IMR-90 (cell line): Measurements from ENCODE around the gene RTN4IP1. TPM values are rescaled to one million over a fixed set of nuclear protein-coding genes. Genes with fewer than 3 reads are reported as not detected.
A peak's percentile ranks its signal among the peaks of the same experiment; 100 is the strongest.

Experiments
- ATAC-seq: fragments of 200-7000 bp; cut with Tn5 transposase; 2 replicates; pipeline ENCODE4 v1.9.1; 2020; ENCODE audit warnings: low read depth, mild to moderate bottlenecking, moderate library complexity
- BruUV-seq: library from RNA; stranded (reverse); fragments of 400-500 nt; replicated peaks from 2 replicates; lab custom pipeline; 2021; lab: Mats Ljungman, UMichigan
- CTCF ChIA-PET: fragments of 300-600 bp; formaldehyde crosslinking; extraction: SDS; loops from one replicate; lab custom pipeline; 2021; ENCODE audit warnings: antibody characterized with exemption; lab: Yijun Ruan, JAX
- POLR2A ChIA-PET: fragments of 300-600 bp; sonication (Branson Sonifier 250); formaldehyde crosslinking; loops from one replicate; lab custom pipeline; 2022; ENCODE audit warnings: antibody characterized with exemption; ENCODE audit not compliant: unreplicated experiment; lab: Charles Lee
- DNase-seq: peaks from one replicate; pipeline ENCODE4 v3.0.0; 2013
- H2AFZ ChIP-seq: replicated peaks from 2 replicates; pipeline ENCODE3; 2013; ENCODE audit warnings: low read length, mild to moderate bottlenecking; ENCODE audit not compliant: poor library complexity
- H2AK5ac ChIP-seq: 2 replicates; pipeline ENCODE4 v1.6.1; 2013; ENCODE audit warnings: low read depth, low read length, inconsistent platforms
- H2AK9ac ChIP-seq: replicated peaks from 2 replicates; pipeline ENCODE3; 2013; ENCODE audit warnings: mild to moderate bottlenecking, low read depth, low read length, moderate library complexity; ENCODE audit not compliant: poor library complexity
- H2BK120ac ChIP-seq: 2 replicates; pipeline ENCODE4 v1.6.1; 2013; ENCODE audit warnings: low read depth, low read length, inconsistent platforms
- H2BK15ac ChIP-seq: 3 replicates; pipeline ENCODE4 v1.6.1; 2013; ENCODE audit warnings: low read depth, low read length, inconsistent platforms
- H2BK20ac ChIP-seq: 2 replicates; pipeline ENCODE4 v1.6.1; 2013; ENCODE audit warnings: low read depth, mild to moderate bottlenecking, inconsistent platforms, low read length, moderate library complexity
- H2BK5ac ChIP-seq: 2 replicates; pipeline ENCODE4 v1.6.1; 2013; ENCODE audit warnings: mild to moderate bottlenecking, low read depth, low read length, inconsistent platforms; ENCODE audit not compliant: poor library complexity, severe bottlenecking
- H3K14ac ChIP-seq: replicated peaks from 2 replicates; pipeline ENCODE4 v1.6.1; 2013; ENCODE audit warnings: low read depth, low read length, inconsistent platforms
- H3K18ac ChIP-seq: 2 replicates; pipeline ENCODE4 v1.6.1; 2013; ENCODE audit warnings: low read depth, low read length, control low read depth
- H3K23ac ChIP-seq: 2 replicates; pipeline ENCODE4 v1.6.1; 2013; ENCODE audit warnings: low read depth, low read length, inconsistent platforms
- H3K27ac ChIP-seq: 2 replicates; pipeline ENCODE4 v1.5.1; 2013; ENCODE audit warnings: mild to moderate bottlenecking, control low read depth, low read length; ENCODE audit not compliant: insufficient read depth
- H3K27me3 ChIP-seq: 2 replicates; pipeline ENCODE4 v1.6.1; 2013; ENCODE audit warnings: low read length; ENCODE audit not compliant: control insufficient read depth, insufficient read depth
- H3K36me3 ChIP-seq: 2 replicates; pipeline ENCODE4 v1.6.1; 2013; ENCODE audit warnings: low read length, mixed read lengths; ENCODE audit not compliant: control insufficient read depth, insufficient read depth
- H3K4ac ChIP-seq: 2 replicates; pipeline ENCODE4 v1.6.1; 2013; ENCODE audit warnings: low read depth, low read length, inconsistent platforms
- H3K4me1 ChIP-seq: 2 replicates; pipeline ENCODE4 v1.6.1; 2013; ENCODE audit warnings: low read length, mixed read lengths; ENCODE audit not compliant: control insufficient read depth, insufficient read depth
- H3K4me2 ChIP-seq: 2 replicates; pipeline ENCODE4 v1.6.1; 2013; ENCODE audit warnings: low read depth, mild to moderate bottlenecking, control low read depth, low read length, moderate library complexity
- H3K4me3 ChIP-seq: 2 replicates; pipeline ENCODE4 v1.5.1; 2013; ENCODE audit warnings: low read depth, mild to moderate bottlenecking, control low read depth, low read length, moderate library complexity; ENCODE audit not compliant: insufficient read depth
- H3K56ac ChIP-seq: 2 replicates; pipeline ENCODE4 v1.6.1; 2013; ENCODE audit warnings: low read length, inconsistent platforms; ENCODE audit not compliant: insufficient read depth; ENCODE audit errors: extremely low read depth
- H3K79me1 ChIP-seq, 2 experiments: 2 replicates each; pipeline ENCODE4 v1.6.1; 2013; ENCODE audit warnings: low read length in 2 of 2, inconsistent platforms in 1 of 2, low read depth in 1 of 2
- H3K9ac ChIP-seq: 2 replicates; pipeline ENCODE4 v1.6.1; 2013; ENCODE audit warnings: low read depth, low read length, control low read depth
- H3K9me1 ChIP-seq: 2 replicates; pipeline ENCODE4 v1.6.1; 2013; ENCODE audit warnings: low read length, inconsistent platforms; ENCODE audit not compliant: insufficient read depth
- H3K9me3 ChIP-seq: 2 replicates; pipeline ENCODE4 v1.6.1; 2013; ENCODE audit warnings: low read length; ENCODE audit not compliant: control insufficient read depth, insufficient read depth
- H4K20me1 ChIP-seq: 2 replicates; pipeline ENCODE4 v1.6.1; 2013; ENCODE audit warnings: low read length, inconsistent platforms; ENCODE audit not compliant: insufficient read depth
- H4K5ac ChIP-seq: 2 replicates; pipeline ENCODE4 v1.6.1; 2013; ENCODE audit warnings: mild to moderate bottlenecking, low read depth, low read length, control low read depth
- H4K8ac ChIP-seq, 2 experiments: 2 replicates each; pipeline ENCODE4 v1.6.1; 2013; ENCODE audit warnings: low read depth in 2 of 2, low read length in 2 of 2, control low read depth in 1 of 2, inconsistent platforms in 1 of 2
- H4K91ac ChIP-seq: 2 replicates; pipeline ENCODE4 v1.6.1; 2013; ENCODE audit warnings: low read depth, low read length, inconsistent platforms; ENCODE audit not compliant: insufficient read depth
- BHLHE40 ChIP-seq: fragments of 150-350 bp; IDR thresholded peaks from 2 replicates; pipeline ENCODE4 v1.6.1; 2016; ENCODE audit warnings: mild to moderate bottlenecking, low read depth, low read length
- CHD1 ChIP-seq: IDR thresholded peaks from 2 replicates; pipeline ENCODE4 v1.6.1; 2012; ENCODE audit warnings: low read depth, low read length, improper control_type of control experiment
- MAFK ChIP-seq: IDR thresholded peaks from 2 replicates; pipeline ENCODE4 v1.6.1; 2012; ENCODE audit warnings: low read depth, low read length, improper control_type of control experiment
- RAD21 ChIP-seq: IDR thresholded peaks from 2 replicates; pipeline ENCODE4 v1.6.1; 2012; ENCODE audit warnings: low read length, improper control_type of control experiment
- RCOR1 ChIP-seq: IDR thresholded peaks from 2 replicates; pipeline ENCODE4 v1.6.1; 2012; ENCODE audit warnings: mild to moderate bottlenecking, low read length, improper control_type of control experiment; ENCODE audit not compliant: insufficient replicate concordance
- SMC3 ChIP-seq: fragments of 150-350 bp; IDR thresholded peaks from 2 replicates; pipeline ENCODE4 v1.6.1; 2016; ENCODE audit warnings: low read depth, mild to moderate bottlenecking, antibody characterized with exemption, low read length, moderate library complexity
- WGBS, 2 experiments: methylation state at CpG; one replicate each; pipeline versions ENCODE4 v1.1.5 to v1.1.7; 2013; ENCODE audit warnings: missing lambda C conversion rate in 2 of 2; ENCODE audit not compliant: insufficient read length in 1 of 2; ENCODE audit errors: extremely low coverage in 2 of 2; 5-methylcytosine and 5-hydroxymethylcytosine counted together
- dilution Hi-C: fragments of 300-500 bp; cut with HindIII; formaldehyde crosslinking; loops from one replicate; pipeline ENCODE4 v1.14.3; 2018; ENCODE audit warnings: low sequenced_read_pairs; ENCODE audit not compliant: unreplicated experiment
- in situ Hi-C: fragments of 300-500 bp; cut with MboI; formaldehyde crosslinking; loops from 3 replicates; pipeline ENCODE4 v1.14.3; 2019; ENCODE audit warnings: low sequenced_read_pairs, inconsistent platforms, mixed read lengths
- intact Hi-C: fragments of 100-400 bp; cut with micrococcal nuclease; formaldehyde crosslinking; loops from 2 replicates; pipeline ENCODE4 v1.10.0; 2022
- polyA plus RNA-seq, 3 experiments: library from polyadenylated mRNA; depleted of rRNA; stranded (reverse); fragments of >200 nt; gene quantifications; 2 replicates each; pipeline ENCODE4 v1.2.3, GENCODE V29; 2012; ENCODE audit warnings: low replicate concordance in 1 of 3
- total RNA-seq: library from RNA; depleted of rRNA; stranded (reverse); fragments of >200 nt; gene quantifications from 2 replicates; pipeline ENCODE4 v1.2.3, GENCODE V29; 2012
- TF ChIP-seq, protein P1 (sequence below): fragments of 150-350 bp; IDR thresholded peaks from 2 replicates; pipeline ENCODE4 v1.6.1; 2016; ENCODE audit warnings: low read depth, mild to moderate bottlenecking, low read length, moderate library complexity, borderline replicate concordance
- TF ChIP-seq, protein P2 (sequence below): conservative IDR thresholded peaks from 2 replicates; pipeline ENCODE4 v1.5.1; 2012; ENCODE audit warnings: mild to moderate bottlenecking, low read depth, low read length, improper control_type of control experiment

The RTN4IP1 gene
- total and polyA plus RNA-seq, 2 of the 4 experiments (the other 2 are of a cell fraction): 5.7 to 9.9 TPM

DNA sequence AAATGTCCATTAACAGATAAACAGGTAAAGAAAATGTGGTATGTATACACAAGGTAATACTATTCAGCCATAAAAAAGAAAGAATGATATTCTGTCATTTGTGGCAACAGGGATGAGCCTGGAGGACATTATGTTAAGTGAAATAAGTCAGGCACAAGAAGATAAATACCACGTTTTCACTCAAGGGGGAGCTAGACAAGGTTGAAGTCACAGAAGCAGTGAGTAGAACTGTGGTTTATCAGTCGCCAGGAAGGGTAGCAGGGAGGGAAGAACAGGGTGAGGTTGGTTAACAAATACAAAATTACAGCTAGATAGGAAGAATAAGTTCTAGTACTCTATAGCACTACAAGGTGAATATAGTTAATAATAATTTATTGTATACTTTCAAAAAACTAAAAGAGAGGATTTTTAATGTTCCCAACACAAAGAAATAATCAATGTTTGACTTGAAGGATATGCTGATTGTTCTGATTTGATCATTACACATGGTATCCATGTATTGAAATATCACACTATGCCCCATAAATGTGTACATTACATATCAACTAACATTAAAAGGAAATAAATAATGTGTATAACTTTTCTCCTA is 21.1 kb downstream of the RTN4IP1 start:
- Histone ChIP-seq H3K79me1 (no peaks in the 10 kb centered on the region), H3K18ac (no peak overlapping the region), H2BK15ac (no peak overlapping the region), H4K8ac (no peak overlapping the region), H3K9ac (no peak overlapping the region), H4K91ac (no peak overlapping the region), H3K36me3 (no peaks in the 10 kb centered on the region), H3K4me1 (no peaks in the 10 kb centered on the region), H3K4ac (no peak overlapping the region), H3K9me1 (no peaks in the 10 kb centered on the region), H3K27me3 (no peaks in the 10 kb centered on the region), H3K9me3 (no peaks in the 10 kb centered on the region), H2BK120ac (no peak overlapping the region), H3K4me2 (no peak overlapping the region), H4K20me1 (no peaks in the 10 kb centered on the region), H3K14ac (no peak overlapping the region), H3K23ac (no peak overlapping the region), H3K56ac (no peak overlapping the region), H2BK20ac (no peak overlapping the region), H3K4me3 (no peak overlapping the region), H2AFZ (no peak overlapping the region), H2AK9ac (no peak overlapping the region), H2AK5ac (no peak overlapping the region), H3K27ac (no peak overlapping the region), H4K5ac (no peak overlapping the region), H2BK5ac (no peak overlapping the region)
- BruUV-seq: no TSS peak
- DNase-seq (peak; percentile 49), ATAC-seq (peak; percentile 59)
- CTCF ChIA-PET: interaction anchor here (0.8 to 1.1 kb wide), 3 partner anchors 12 to 371 kb away, joined by 3 to 5 read pairs (median 3); no protein-coding TSS in a partner anchor
- intact Hi-C loops: loop anchor here (2.0 kb wide), 1 partner anchor 13 kb away; no protein-coding TSS in a partner anchor
- in situ Hi-C loops: no loop called here
- no CpG with 5 or more reads among the region's 2 CpGs for WGBS, 2 experiments
- POLR2A ChIA-PET: no interaction called here
- TF ChIP-seq RAD21: peak; percentile 20
- TF ChIP-seq SMC3: peak; percentile 34
- TF ChIP-seq, protein P1, sequence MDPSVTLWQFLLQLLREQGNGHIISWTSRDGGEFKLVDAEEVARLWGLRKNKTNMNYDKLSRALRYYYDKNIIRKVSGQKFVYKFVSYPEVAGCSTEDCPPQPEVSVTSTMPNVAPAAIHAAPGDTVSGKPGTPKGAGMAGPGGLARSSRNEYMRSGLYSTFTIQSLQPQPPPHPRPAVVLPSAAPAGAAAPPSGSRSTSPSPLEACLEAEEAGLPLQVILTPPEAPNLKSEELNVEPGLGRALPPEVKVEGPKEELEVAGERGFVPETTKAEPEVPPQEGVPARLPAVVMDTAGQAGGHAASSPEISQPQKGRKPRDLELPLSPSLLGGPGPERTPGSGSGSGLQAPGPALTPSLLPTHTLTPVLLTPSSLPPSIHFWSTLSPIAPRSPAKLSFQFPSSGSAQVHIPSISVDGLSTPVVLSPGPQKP: no peak
- no peak for TF ChIP-seq CHD1
- no peak for TF ChIP-seq MAFK
- TF ChIP-seq RCOR1: no peak
- TF ChIP-seq, protein P2, sequence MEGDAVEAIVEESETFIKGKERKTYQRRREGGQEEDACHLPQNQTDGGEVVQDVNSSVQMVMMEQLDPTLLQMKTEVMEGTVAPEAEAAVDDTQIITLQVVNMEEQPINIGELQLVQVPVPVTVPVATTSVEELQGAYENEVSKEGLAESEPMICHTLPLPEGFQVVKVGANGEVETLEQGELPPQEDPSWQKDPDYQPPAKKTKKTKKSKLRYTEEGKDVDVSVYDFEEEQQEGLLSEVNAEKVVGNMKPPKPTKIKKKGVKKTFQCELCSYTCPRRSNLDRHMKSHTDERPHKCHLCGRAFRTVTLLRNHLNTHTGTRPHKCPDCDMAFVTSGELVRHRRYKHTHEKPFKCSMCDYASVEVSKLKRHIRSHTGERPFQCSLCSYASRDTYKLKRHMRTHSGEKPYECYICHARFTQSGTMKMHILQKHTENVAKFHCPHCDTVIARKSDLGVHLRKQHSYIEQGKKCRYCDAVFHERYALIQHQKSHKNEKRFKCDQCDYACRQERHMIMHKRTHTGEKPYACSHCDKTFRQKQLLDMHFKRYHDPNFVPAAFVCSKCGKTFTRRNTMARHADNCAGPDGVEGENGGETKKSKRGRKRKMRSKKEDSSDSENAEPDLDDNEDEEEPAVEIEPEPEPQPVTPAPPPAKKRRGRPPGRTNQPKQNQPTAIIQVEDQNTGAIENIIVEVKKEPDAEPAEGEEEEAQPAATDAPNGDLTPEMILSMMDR: peak; percentile 48
- TF ChIP-seq BHLHE40: no peak
- dilution Hi-C loops: no loop called here
